ENCODE data around the gene XPO5. TPM values are rescaled to one million over a fixed set of nuclear protein-coding genes. Genes with fewer than 3 reads are reported as not detected.
"Not testable (repeated sequence)": the region's sequence is repeated elsewhere in the genome, so short reads cannot be mapped to it uniquely, and the experiment has no call there.

XPO5 gene
- total RNA-seq = 47.4 TPM

DNA sequence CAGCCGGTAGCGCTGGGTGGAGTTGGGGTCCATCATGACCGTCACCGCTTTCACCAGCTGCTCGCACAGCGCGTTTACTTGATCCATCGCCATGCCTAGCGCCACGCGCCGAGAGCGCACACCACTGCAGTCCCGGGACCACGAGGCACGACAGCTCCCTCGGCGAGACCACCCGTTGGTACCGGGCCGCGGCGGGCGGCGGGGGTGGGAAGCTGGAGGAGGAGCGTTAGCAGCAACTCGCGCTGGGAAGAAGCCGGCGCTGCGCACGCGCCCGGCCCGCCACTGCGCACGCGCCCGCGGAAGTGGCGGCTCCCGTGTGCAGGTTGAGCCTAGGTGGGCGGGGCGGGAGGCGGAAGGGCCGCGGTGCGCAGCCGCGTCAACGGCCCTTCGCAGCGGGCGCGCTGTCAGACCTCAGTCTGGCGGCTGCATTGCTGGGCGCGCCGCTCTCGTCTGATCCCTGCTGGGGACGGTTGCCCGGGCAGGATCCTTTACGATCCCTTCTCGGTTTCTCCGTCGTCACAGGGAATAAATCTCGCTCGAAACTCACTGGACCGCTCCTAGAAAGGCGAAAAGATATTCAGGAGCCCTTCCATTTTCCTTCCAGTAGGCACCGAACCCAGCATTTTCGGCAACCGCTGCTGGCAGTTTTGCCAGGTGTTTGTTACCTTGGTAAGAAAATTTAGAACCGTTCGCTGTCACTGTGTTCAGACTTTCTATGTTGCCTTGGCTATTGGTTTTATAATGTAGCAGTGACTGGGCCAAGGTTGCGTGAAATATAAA lies at the start of gene XPO5, which contains the start of gene POLH:
TSS of gene XPO5 (minus strand) at position 267 of the 780 bp plus-strand sequence. CDS start at position 93, 174 bp downstream.
TSS of gene POLH (plus strand) at position 414 of the 780 bp plus-strand sequence. CDS start 6,135 bp downstream, outside the sequence.
- peak; percentile 73 for DNase-seq

DNA sequence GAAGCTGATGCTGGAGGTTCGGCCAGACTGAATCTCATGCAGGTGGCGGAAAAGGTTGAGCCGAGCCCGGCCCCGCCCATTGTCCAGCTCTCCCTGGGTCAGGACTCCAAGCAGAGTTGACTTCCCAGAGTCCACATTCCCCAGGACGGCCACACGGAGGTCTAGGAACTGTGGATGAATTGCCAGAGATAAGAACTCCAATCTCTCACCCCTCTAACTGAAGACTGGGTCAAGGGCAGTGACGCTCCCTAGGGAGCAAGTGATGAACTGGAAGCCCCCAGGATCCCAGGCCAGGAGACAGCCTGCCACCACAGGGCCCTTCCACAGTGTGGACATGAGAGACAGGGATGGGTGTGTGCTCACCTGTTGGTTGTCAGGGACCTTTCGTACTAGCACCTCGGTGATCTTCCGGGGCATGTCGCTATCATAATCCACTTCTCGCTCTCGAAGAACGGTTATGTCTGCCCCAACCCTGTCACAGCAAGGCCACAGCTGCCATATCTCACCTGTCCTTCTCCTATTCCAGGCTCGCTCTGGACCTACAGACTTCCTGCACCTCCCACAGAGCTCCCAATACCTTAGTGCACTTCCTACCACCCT lies 49.7 kb upstream of the XPO5 start:
- no peak for DNase-seq

DNA sequence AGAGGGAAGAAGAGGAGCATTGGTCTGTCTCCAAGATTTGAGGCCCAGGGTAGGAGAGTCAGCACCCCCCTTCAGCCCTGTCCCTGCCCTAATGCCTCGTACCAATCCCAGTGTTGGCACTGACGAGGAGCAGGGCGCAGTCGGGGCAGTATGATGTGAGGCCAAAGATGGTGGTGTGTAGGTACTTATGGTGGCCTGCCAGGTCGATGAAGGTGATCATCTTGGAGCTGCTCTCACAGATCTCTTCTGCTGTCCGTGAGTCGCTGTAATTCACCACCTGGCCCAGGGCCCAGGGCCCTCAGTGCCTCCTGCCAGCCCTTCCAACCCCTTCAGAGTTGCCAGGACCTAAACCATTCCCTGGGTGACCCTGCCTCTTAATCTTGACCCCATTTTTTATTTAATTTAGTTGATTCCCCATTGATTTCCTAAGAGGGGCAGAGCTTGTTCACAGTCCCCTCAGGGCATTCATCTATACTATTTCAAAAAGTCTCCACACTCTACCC lies 49.0 kb upstream of the XPO5 start:
- DNase-seq = no peak

DNA sequence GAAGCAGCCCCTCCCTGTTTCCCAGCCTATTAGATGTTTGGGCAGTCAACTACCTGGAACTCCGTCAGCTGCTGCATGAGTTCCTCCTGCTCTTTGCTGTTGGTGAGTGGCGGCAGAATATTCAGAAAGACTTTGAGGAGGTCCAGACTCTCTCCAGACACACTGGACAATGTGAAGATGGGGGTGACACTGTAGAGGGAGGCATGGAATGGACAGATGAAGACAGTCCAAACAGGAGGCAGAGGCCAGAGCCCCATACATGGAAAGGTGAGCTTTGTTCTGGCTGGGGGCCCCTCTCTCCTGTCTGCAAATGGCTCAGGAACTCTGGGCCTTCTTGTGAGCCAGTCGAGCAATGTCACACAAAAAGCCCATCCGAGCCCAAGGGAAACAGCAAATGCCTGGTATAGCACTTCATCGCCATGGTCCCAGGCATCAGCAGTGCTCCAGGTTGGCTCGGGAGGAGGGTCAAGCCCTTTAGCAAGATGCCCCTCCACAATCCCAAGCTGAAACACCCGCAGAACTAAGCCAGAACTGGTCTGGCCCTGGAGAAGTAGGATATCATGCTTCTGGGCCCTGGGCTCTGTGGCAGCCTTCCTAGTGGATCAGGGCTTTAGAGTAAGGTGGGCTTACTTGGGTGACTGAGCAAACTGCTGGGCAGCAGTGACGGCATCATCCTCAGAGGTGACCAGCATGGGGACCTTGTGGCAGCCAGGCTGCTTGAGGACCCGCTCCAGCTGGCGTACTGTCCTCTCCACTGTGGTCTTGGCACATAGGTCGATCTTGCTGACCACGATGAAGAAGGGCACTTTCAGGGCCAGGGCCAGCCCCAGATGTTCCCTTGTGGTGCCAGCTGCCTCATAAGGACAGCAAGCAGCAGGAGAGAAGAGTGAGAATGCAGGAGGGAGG lies 48.3 kb upstream of the XPO5 start:
- DNase-seq = no peak

DNA sequence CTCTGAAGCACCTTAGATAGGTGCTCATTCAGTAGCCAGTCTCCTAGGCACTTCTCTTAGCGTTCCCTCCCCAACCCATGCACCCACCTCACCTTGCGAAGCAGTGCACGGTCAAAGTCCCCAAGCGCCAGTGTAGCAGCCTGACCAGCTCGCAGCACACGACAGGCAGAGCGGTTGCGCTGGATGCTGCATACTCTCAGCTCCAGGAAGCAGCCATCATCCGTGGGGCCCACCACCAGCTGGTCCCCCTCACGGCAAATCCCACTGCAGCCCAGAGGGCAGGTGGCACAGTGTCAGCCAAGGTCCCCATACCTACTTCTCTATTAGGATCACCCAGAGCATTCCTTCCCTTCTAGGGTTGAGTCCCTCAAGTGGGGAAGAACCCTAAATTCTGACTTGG lies 46.7 kb upstream of the XPO5 start:
- no peak for DNase-seq

DNA sequence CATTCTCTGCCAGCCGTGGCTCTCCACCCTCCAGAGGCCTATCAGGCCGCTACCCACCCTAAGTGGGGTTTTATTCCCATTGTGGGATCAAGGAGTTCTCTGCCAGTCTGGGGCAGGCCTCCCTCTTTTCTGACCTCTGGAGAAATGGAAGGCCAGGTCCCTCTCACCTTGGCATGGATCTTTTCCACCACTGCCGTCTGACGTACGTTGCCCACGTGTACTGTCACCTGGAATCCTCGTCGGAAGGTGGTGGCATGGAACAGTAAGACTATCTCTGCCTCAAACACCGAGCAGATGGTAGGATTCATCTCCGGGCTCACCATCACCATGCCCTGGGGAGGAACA lies 46.0 kb upstream of the XPO5 start:
- DNase-seq = no peak

DNA sequence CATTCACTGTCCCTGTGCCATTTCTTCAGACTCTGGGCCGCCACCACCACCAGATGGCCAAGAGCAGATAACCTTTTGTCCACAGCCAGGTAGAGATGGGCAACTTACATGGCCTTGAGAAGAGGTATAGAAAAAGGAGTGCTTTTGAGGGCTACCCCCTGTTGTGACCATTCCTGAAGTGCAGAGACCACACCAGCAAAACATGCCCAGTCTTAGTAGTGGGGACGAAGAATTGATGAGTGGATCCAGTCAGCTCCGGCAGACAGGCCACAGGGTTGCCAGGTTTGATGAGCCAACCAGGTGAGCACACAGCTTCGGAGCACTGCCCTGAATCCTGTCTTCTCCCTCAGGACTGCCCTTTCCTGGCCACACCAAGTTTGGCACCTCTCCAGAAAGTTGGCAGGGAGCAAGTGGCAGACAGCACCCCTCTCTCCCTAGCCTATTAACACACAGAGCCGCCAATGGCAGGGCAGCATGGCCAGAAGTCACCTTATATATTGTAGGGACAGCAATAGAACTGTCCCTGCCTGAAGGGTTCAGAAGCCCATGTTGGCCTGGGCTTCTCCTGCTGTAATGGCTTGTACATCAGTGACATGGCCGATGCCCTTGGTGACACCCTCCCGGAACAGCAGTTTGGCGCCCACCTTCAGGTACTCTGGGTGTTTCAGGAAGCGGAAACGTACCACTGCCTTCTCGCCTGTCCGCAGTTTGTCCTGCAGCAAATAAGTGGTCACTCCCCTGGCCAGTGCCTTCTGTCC lies 45.4 kb upstream of the XPO5 start:
- no peak for DNase-seq

DNA sequence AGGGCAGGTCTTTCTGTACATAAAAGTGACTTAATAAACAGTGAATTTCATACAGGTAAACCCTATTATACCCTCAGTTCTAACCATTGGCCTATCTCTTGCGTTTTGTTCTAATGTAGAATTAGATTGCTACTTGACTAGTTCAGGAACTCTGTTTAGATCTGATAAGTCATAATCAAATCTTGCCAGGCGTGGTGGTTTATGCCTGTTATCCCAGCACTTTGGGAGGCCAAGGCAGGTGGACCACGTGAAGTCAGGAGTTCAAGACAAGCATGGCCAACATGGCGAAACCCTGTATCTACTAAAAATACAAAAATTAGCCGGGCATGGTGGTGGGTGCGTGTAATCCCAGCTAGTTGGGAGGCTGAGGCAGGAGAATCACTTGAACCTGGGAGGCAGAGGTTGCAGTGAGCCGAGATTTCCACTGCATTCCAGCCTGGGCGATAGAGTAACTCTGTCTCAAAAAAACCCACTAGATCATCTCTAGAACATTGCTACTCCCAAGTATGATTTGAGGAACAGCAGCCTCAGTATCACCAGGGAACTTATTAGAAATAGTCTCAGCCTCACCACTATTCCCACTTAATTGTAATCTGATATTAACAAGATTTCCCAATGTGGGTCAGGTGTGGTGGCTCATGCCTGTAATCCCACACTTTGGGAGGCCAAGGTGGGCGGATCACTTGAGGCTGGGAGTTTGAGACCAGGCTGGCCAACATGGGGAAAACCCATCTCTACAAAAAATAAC lies 41.1 kb upstream of the XPO5 start:
- no peak for DNase-seq

DNA sequence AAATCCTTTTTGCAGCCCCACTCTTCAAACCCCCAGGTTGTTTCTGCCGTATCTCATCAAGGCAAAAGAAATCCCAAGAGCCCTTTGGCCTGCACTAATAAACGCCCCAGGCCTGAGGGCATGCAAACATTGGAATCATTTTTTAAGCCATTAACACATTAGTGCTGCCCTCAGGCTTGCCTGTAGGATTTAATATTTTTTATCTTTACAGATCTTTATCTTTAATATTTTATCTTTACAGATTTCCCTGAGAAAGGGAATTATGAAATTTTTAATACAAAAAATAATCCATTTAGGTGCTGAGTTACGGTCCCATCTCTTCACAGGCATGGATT lies 38.5 kb upstream of the XPO5 start:
- DNase-seq = no peak

DNA sequence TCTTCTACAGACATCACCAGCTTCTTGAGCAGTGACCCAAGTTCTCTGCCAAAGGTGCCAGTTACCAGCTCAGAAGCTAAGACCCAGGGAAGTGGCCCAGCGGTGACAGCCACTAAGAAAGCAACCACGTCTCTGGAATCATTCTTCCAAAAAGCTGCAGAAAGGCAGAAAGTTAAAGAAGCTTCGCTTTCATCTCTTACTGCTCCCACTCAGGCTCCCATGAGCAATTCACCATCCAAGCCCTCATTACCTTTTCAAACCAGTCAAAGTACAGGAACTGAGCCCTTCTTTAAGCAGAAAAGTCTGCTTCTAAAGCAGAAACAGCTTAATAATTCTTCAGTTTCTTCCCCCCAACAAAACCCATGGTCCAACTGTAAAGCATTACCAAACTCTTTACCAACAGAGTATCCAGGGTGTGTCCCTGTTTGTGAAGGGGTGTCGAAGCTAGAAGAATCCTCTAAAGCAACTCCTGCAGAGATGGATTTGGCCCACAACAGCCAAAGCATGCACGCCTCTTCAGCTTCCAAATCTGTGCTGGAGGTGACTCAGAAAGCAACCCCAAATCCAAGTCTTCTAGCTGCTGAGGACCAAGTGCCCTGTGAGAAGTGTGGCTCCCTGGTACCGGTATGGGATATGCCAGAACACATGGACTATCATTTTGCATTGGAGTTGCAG lies 38.0 kb upstream of the XPO5 start:
- DNase-seq = peak; percentile 22

DNA sequence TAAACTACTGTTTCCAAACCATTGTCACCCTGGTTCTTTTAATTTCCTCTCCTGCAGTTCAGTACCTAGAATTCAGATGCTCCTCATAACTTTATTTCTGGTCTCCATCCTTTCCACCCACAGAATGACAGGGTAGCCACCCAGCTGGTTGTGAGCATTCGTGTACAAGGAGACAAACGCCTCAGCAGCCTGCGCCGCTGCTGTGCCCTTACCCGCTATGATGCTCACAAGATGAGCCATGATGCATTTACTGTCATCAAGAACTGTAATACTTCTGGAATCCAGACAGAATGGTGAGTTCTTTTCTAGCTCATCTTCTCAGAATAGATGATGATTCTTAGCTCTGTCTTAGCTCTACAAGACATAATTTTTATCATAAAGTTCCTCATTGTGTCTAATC lies 34.6 kb upstream of the XPO5 start:
- no peak for DNase-seq

DNA sequence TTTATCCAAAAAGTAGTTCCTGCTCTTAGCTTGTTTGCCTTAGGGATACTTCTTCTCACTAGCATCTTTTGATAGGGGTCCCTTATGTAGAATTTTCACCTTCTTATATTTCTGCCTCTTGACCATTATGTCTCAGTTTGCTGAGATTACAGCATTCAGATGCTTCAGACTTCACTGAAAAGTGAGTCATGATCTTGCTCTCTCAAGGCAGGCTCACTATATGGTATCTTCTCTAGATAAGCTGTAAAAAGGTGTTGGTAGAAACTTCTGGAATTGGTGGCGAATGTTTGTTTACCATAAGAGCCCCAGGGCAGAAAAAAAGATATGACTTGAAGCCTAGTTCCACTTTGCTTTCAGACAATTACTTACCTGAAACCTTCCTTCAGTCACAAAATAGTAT lies 33.6 kb upstream of the XPO5 start:
- DNase-seq = no peak

DNA sequence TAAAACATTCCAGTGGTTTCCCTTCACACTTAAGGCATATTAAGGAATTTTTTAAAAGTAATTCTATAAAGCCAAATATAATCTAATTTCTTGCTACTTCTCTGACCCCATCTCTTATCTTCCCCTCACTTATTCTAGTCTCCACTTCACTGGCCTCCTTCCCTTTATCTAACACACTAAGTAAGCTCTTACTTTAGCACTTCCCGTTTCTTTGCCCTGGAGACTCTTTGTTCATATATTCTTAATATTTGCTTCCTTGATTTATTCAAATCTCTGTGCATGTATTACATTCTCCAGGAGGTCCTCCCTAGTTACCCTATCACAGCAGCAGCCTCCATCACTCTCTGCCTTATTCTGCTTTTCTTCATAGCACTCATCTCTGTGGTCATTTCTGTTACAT lies 33.0 kb upstream of the XPO5 start:
- no peak for DNase-seq

DNA sequence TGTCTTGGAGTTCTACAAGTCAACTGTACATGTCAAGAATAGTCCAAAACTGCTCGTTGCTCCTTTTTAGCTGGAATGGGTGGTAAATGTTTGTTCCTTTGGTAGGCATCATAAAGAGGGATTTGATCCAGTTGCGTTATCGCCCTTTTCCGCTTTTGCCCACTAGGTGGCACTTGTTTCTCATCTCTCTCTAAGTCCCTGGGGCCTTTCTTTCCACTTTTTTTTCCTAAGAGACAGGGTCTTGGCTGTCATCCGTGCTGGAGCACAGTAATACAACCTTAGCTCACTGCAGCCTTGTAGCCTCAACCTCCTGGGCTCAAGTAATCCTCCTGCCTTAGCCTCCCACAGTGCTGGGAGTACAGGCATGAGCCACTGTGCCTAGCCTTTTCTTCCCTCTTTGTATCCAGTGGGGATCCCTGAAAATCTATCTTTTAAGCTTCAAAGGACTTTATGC lies 32.5 kb upstream of the XPO5 start:
- peak; percentile 28 for DNase-seq

DNA sequence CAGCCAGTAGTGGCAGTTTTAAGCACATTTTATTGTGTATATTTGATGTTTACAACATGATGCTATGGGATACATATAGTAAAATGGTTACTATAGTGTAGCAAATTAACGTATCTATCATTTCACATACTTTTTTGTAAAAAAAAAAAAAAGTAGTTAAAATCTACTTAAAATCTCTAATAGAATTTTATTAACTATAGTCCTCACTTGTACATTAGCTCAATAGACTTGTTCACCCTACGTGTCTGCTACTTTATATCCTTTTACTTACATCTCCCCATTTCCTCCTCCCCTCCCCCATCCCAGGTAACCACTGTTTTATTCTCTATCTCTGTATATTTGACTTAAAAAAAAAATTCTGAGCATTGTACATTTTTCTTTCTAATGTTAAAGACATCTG lies 30.2 kb upstream of the XPO5 start:
- no peak for DNase-seq

DNA sequence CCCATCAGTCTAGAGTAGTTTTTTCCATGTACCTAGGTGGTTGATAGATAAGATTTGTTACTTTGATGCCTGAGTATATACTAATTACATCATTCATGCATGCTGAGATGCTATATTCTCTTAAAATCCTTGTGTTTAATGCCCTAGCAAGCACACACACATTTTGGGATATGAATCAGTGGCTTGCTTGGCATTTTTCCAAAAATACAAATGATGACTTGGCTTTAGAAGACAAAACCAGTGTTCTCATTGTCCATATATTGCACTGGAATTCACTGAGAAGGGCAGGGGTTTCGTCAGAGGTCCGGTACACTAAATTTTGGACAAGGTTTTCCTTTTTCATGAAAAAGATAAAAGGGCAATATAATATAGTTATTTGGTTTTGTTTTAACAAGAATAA lies 28.3 kb upstream of the XPO5 start:
- DNase-seq = no peak

DNA sequence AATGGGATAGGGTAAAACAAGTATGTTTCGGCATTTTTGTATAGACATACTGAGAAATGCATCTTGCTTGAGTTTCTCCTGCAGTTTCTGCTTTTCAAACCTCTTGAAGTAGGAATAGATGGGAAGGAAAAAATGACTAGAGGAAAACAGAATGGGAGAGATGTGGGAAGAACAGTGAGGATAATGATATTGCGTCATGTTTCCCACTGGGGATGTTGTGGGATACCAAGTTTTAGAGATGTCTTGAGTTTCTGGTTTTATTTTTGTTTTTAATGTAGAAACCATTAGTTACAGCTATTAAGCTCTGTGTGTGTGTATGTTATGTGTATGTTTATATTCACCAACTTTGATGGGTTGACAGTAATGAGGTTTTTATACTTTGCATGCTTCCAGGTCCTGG lies 24.8 kb upstream of the XPO5 start:
- DNase-seq = no peak

DNA sequence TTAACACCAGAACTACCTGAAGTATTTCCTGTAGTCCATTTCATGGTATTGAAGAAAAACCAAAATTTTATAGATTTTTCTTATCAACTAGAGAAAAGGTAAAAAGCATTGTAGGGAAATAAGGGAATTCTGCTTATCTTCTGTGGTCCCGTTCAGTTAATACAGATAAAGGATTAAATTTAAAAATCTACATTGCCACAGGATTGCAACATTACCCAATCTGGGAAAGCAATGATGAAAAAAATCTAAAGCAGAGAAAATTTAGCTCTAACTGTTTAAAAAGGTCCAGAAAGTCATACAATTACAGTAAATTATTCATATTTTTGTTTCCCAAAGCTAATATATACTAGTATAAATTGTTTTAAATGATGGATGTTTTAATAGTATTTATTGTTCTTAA lies 18.1 kb upstream of the XPO5 start:
- no peak for DNase-seq

DNA sequence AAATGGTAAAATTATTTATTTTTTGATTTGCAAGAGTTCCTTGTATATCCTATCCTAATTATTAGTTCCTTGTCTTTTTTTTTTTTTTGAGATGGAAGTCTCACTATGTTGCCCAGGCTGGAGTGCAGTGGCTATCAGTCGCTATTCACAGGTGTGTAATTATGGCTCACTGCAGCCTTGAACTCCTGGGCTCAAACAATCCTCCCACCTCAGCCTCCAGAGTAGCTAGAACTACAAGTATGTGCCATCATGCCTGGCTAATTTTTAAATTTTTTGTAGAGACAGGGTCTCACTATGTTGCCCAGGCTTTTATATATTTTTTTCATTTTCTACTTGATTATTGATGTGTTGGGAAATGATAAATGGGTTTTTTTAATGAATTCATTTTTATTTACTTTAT lies 13.7 kb upstream of the XPO5 start:
- not testable (repeated sequence) for DNase-seq

DNA sequence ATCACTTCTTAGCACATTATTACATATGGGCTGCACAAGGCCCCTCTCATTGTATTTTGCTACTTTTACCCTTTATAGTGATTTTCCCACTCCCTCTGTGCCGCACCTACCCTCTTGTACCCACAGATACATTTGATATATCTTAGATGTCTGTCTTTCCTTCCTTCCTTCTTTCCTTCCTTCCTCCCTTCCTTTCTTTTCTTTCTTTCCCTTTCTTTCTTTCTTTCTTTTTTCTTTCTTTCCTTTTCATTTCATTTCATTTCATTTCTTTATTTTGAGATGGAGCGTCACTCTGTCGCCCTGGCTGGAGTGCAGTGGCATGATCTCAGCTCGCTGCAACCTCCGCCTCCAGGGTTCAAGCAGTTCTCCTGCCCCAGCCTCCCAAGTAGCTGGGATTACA lies 12.4 kb upstream of the XPO5 start:
- no peak for DNase-seq
